IPS DF 4.7 (cell line): ENCODE data around the gene ANAPC1.
"Not testable (repeated sequence)": the region's sequence is repeated elsewhere in the genome, so short reads cannot be mapped to it uniquely, and the experiment has no call there.

Source experiments
- DNase-seq: peaks from one replicate; pipeline ENCODE4 v3.0.0-alpha.2; 2013; ENCODE audit warnings: low spot score; ENCODE audit errors: extremely low read depth

Gene ANAPC1

GRCh38 chr2:111904726-111905474 lies 20.9 kb upstream of the ANAPC1 start:
- no peak for DNase-seq

DNA sequence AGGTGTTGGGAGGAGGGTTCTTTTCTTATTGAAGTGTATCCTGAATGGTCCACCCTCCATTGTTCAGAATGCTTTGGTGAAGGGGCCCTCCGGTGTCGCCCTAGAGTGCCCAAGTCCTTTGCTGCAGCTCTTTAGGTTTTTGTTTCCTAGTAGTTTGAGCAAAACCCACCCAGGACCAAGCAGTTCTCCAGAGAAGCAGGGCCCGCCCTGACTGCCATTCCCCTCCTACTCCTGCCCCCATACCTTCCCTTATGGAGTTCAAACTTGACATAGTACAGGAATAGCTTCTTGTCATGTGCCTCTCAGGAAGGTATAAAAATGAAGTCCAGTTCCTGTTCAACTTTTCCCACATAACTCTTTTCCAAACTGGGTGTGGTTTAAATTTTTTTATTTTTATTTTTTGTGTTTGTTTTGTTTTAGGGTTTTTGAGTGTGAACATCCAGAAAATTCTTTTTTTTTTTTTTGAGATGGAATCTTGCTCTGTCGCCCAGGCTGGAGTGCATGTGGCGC lies 20.0 kb upstream of the ANAPC1 start:
- DNase-seq = no peak

DNA sequence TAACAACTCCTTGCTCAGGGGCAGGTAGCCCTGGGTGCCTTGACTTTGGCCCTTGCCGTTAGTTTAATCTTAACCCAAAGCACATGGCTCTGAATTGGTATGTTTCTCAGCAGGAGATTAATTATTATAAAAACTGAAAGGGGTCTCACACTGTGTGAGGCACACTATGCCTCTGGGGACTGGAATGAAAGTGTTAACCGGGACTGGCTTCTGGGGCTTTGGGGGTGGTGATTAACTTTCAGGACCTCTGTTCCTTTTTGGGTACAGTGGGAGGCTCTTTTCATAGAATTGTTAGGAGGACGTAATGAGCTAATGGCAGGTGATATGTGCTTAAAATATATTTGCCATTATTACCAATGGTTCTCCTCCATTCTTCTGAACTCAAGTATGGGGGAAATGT lies 19.5 kb upstream of the ANAPC1 start:
- no peak for DNase-seq

DNA sequence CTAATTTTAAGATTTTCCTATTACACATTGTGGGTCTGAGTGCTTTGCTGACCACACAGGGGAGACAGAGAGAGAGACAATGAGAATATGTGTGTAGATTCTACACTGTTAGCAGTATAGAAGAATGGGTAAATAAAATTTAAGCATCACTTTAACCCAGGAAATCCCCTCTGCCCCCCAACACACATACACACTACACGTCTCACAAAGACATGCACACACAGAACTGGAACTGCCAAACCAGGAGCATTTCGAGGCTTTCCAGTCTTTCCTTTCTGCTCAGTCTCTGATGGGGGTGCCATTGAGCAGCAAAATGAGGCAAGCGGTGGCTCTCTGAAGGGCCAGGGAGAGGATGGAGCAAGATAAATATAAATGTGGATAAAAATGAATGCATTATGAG lies 16.9 kb upstream of the ANAPC1 start:
- DNase-seq = no peak

DNA sequence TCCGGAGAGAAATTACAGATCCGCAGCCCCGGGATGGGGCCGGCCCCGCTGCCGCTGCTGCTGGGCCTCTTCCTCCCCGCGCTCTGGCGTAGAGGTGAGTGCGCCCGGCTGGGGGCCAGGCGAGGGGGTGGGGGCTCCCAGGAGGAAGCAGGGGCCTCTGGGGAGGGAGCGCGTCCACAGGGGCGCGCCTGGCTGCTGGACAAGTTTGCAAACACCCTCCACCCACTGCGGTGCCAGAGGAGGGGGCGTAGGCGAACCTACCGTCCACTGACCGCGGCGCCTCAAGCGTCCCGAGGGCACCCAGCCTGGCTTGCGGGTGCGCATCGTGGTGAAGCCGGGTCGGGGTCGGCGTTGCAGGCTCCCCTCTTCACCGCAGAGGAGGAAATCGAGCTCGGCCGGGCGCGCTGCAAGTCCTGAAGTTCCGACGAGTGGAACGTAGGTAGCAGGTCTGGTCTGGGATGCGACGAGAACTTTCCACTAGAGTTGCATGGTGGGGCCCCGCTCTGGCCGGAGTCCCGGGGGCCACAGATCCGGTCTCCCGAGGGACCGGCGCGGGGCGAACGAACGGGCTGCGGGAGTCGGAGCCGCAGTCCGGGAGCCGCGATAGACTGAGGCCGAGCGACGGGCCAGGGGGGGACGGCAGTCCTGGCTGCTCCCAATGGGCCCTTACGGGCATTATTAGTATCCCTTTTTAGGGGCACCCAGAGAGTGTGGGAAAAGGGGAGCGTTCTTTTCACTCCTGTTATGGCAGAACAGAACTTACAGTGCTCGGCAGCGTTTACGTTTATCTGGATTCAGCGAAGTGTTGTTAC lies 14.9 kb upstream of the ANAPC1 start:
- no peak for DNase-seq

- DNase-seq = no peak
Observed at GRCh38 chr2:111897924-111898702, 14.1 kb upstream of the ANAPC1 start, which contains the start of gene MERTK. MERTK (plus strand) TSS chr2:111898607; CDS start chr2:111898736, 129 bp downstream.

DNA sequence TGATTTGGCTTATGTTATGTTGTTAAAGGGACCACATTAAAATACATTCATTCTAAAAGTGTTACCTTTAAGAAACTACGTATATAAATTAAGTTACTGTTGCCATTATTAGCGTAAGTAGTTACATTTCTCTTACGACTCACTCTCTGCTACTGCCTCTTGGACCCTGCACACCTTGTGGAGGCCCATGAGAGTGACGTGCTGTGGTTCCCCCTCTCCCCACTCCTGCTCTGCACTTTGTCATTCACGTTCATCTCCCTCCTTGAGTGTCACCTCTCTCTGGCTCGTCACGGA lies 13.6 kb upstream of the ANAPC1 start:
- no peak for DNase-seq

- DNase-seq = no peak
Observed at GRCh38 chr2:111896576-111896975, 12.6 kb upstream of the ANAPC1 start.

- no peak for DNase-seq
Observed at GRCh38 chr2:111896024-111896423, 12.0 kb upstream of the ANAPC1 start.

GRCh38 chr2:111884592-111884964 lies 585 bp upstream of the ANAPC1 start:
- DNase-seq = no peak

DNA sequence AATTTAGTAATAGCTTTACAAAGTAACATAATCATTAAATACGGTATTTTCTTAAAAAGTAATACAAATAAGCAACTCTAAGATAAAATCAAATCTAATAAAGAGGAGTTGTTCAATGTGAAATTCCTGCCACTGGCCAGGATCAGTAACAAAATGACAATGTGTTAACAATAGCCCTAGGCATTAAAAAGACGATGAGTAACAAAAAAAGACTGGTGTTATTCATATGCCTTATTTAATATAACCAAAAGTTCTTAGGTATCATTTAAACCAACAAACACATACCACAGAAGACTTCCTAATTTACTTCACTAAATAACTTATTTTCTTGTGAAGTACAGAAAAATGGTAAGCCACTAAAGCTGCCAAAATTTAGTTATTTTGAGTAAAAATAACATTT lies 11.2 kb downstream of the ANAPC1 start:
- DNase-seq = not testable (repeated sequence)

- not testable (repeated sequence) for DNase-seq
Observed at GRCh38 chr2:111865124-111865523, 18.9 kb downstream of the ANAPC1 start.

DNA sequence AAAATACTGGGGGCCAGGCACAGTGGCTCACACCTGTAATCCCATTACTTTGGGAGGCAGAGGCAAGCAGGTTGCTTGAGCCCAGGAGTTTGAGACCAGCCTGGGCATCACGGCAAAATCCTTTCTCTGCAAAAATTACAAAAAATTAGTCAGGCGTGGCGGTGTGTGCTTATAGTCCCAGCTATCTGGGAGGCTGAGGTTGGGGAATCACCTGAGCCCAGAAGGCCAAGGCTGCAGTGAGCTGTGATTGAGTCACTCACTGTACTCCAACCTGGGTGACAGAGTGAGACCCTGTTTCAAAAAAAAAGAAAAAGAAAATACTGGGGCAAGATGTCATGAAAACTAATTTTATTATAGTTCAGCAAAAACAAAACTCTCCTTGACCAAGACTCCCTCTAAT lies 24.0 kb downstream of the ANAPC1 start:
- not testable (repeated sequence) for DNase-seq

DNA sequence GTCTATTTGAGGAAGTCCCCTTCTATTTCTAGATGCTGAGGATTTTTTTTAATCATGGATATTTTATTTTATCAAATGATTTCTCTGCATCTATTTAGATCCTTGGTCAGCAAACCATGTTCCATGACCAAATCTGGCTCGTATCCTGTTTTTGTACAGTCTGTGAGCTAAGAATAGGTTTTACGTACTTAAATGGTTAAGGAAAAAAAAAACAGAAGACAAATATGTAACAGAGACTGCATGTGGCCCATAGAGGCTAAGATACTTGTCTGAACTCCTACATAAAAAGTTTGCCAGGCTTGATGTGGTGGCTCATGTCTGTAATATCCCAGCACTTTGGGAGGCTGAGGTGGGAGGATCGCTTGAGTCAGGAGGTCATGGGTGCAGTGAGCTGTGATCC lies 31.4 kb downstream of the ANAPC1 start:
- not testable (repeated sequence) for DNase-seq

- DNase-seq = not testable (repeated sequence)
Observed at GRCh38 chr2:111850646-111851045, 33.3 kb downstream of the ANAPC1 start.

- not testable (repeated sequence) for DNase-seq
Observed at GRCh38 chr2:111839625-111840282, 44.2 kb downstream of the ANAPC1 start.

- DNase-seq = not testable (repeated sequence)
Observed at GRCh38 chr2:111838992-111839391, 45.0 kb downstream of the ANAPC1 start.

- DNase-seq = not testable (repeated sequence)
Observed at GRCh38 chr2:111834221-111834620, 49.8 kb downstream of the ANAPC1 start.

GRCh38 chr2:111830479-111830878 lies 53.5 kb downstream of the ANAPC1 start:
- DNase-seq = not testable (repeated sequence)

- DNase-seq = not testable (repeated sequence)
Observed at GRCh38 chr2:111828217-111828766, 55.7 kb downstream of the ANAPC1 start.
